Psoas muscle (tissue), 8 donors: ENCODE data around the gene GSTA1. TPM values are rescaled to one million over a fixed set of nuclear protein-coding genes. Genes with fewer than 3 reads are reported as not detected.
"Not testable (repeated sequence)": the region's sequence is repeated elsewhere in the genome, so short reads cannot be mapped to it uniquely, and the experiment has no call there.

Experiments
- ATAC-seq, 4 donors: fragments of 200-7000 bp; cut with Tn5 transposase; one replicate each; pipeline ENCODE4 v1.9.1; 2020; ENCODE audit warnings: moderate library complexity in 3 of 4, mild to moderate bottlenecking in 2 of 4
- DNase-seq, 2 donors: peaks; one replicate each; pipeline ENCODE4 v3.0.0-alpha.2; 2020
- H3K27ac ChIP-seq: fragments of 200-600 bp; one replicate; pipeline ENCODE4 v1.8.0; 2022
- H3K27me3 ChIP-seq, 3 donors: fragments of 200-600 bp in 1 of 3; one replicate each; pipeline versions ENCODE4 v1.6.1 to v1.8.0; 2013 to 2022; ENCODE audit warnings: low read length in 2 of 3, mild to moderate bottlenecking in 2 of 3, moderate library complexity in 1 of 3; ENCODE audit not compliant: insufficient read depth in 3 of 3
- H3K36me3 ChIP-seq, 2 donors: fragments of 200-600 bp in 1 of 2; one replicate each; pipeline versions ENCODE4 v1.6.1 to v1.8.0; 2013 to 2022; ENCODE audit warnings: low read depth in 1 of 2, mild to moderate bottlenecking in 1 of 2, moderate library complexity in 1 of 2; ENCODE audit not compliant: insufficient read depth in 1 of 2
- H3K4me1 ChIP-seq: fragments of 200-600 bp; one replicate; pipeline ENCODE4 v1.8.0; 2022
- H3K4me3 ChIP-seq: fragments of 200-600 bp; one replicate; pipeline ENCODE4 v1.8.0; 2022; ENCODE audit warnings: mild to moderate bottlenecking
- H3K9me3 ChIP-seq: fragments of 200-600 bp; one replicate; pipeline ENCODE4 v1.8.0; 2022
- CTCF ChIP-seq: fragments of 200-600 bp; IDR thresholded peaks from one replicate; pipeline ENCODE4 v1.8.0; 2022; ENCODE audit warnings: antibody characterized with exemption
- WGBS, 3 donors: extraction: QIAGEN DNeasy Blood & Tissue Kit; methylation state at CpG; one replicate each; pipeline versions ENCODE4 v1.1.6 to v1.1.7; 2013; 5-methylcytosine and 5-hydroxymethylcytosine counted together
- intact Hi-C, 2 donors: fragments of 100-400 bp; cut with DNase I; formaldehyde crosslinking; loops; one replicate each; pipeline versions ENCODE4 v1.11.0 to v1.14.2; 2022
- polyA plus RNA-seq, 3 donors: library from polyadenylated mRNA; stranded (reverse); fragments of 200-250 nt; gene quantifications; one replicate each; pipeline ENCODE4 v1.2.3, GENCODE V29; 2013
- total RNA-seq, 4 donors: library from RNA; stranded (reverse); fragmentation: NEBNext Ultra II Directional in 2 of 4; extraction: Animal tissue kit (Norgen Biotek cat#: 25700) in 2 of 4; gene quantifications; one replicate each; pipeline versions ENCODE4 v1.2.1 to v1.2.4, GENCODE V29; 2021 to 2023
- donor health status: healthy with polysubstance abuse.
- donor health status: DM: no; HTN: no; CAD: no; lungs with moderate emphysema.
- donor health status: Bipolar disorder and iron deficiency.
- donor health status: healthy.
- donor health status: DM: yes; HTN: yes; CAD: no.
- donor health status: DM: no; HTN: no; CAD: no.
- donor health status: DM: no; HTN: no; CAD: no.
- donor health status: DM: yes; HTN: yes; CAD: no.

The GSTA1 gene
- total and polyA plus RNA-seq, 7 donors = 0.10 to 1.6 (median 0.37) TPM; not detected in 3

- no peak for ATAC-seq
- Histone ChIP-seq H3K4me3 (no peak overlapping the region), H3K27ac (no peak overlapping the region), H3K36me3 (no peaks in the 10 kb centered on the region), H3K27me3 (no peaks in the 10 kb centered on the region), H3K9me3 (no peaks in the 10 kb centered on the region), H3K4me1 (no peaks in the 10 kb centered on the region)
- TF ChIP-seq CTCF = no peak
- no peak for DNase-seq
- intact Hi-C loops = no loop called here
- 50 to 54% (median 51%) methylated on average over 3 of the region's 3 CpGs for WGBS, 3 donors
These were observed 15.7 kb downstream of the GSTA1 start for GRCh38 chr6:52787917-52788316.

GRCh38 chr6:52786249-52786956 is 17.2 kb downstream of the GSTA1 start:
- Histone ChIP-seq H3K4me1 (no peaks in the 10 kb centered on the region), H3K36me3 (no peaks in the 10 kb centered on the region), H3K9me3 (no peaks in the 10 kb centered on the region), H3K27ac (no peak overlapping the region), H3K27me3 (no peaks in the 10 kb centered on the region), H3K4me3 (no peak overlapping the region)
- WGBS, 3 donors = 86 to 87% (median 86%) methylated on average over 18 to 24 of the region's 24 CpGs
- ATAC-seq (no peak), DNase-seq (no peak)
- no peak for TF ChIP-seq CTCF
- intact Hi-C loops = no loop called here

GRCh38 chr6:52782696-52783274 is 20.8 kb downstream of the GSTA1 start:
- H3K36me3 ChIP-seq, intact Hi-C loops, H3K27me3 ChIP-seq, H3K9me3 ChIP-seq, DNase-seq, H3K4me1 ChIP-seq, ATAC-seq, H3K4me3 ChIP-seq, H3K27ac ChIP-seq: not testable (repeated sequence)
- WGBS, 3 donors = 26 to 39% (median 31%) methylated on average over 2 to 3 of the region's 3 CpGs

DNA sequence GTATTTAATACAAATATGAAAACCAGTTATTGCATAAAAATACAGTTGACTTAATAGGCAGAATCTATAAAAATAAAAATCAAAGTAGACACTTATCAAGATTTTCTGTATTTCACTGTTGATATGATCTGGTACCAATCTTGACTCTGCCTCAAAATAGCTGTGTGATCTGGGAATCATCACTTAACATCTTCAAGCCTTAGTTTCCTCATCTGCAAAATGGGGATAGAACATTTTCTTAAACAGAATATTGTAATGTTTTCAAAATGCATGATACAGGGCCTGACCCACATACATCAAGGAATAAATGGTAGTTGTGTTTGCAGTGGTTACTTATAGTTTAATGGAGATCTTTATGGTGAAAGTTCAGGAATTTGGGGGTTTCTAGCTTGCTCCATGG is 21.4 kb downstream of the GSTA1 start:
- H3K4me1 ChIP-seq, H3K4me3 ChIP-seq, H3K27me3 ChIP-seq, DNase-seq, H3K9me3 ChIP-seq, H3K27ac ChIP-seq, H3K36me3 ChIP-seq, ATAC-seq, intact Hi-C loops: not testable (repeated sequence)

DNA sequence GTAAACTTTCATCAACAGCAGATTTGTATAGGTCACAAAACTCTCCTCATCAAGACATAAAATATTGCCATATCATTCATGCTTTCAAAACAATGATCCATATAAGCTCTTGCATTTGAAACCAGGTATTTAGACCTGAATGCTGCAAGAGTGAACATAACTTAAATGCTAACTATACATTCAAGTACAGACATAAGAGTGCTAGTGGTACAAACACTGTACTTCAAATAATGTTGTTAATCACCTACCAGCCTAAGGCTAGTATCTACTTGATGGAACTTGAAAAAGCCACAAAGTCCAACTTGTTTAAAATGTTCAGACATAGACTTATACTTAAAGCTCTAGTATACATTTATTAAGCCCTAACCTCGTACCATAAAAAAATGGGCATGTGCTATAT is 24.4 kb downstream of the GSTA1 start:
- DNase-seq (no peak), ATAC-seq (no peak)
- WGBS, 3 donors = 42 to 48% (median 47%) methylated on average over 1 of the region's 1 CpG
- intact Hi-C loops = no loop called here
- no peaks in the 10 kb centered on the region for H3K9me3 ChIP-seq
- no peak overlapping the region for H3K4me3 ChIP-seq
- peaks cover 0 to 4% (median 0%) of the 10 kb centered on the region in 3 donors for H3K27me3 ChIP-seq
- H3K27ac ChIP-seq = no peak overlapping the region
- H3K4me1 ChIP-seq = no peaks in the 10 kb centered on the region
- no peaks in the 10 kb centered on the region for H3K36me3 ChIP-seq
- TF ChIP-seq CTCF = no peak

DNA sequence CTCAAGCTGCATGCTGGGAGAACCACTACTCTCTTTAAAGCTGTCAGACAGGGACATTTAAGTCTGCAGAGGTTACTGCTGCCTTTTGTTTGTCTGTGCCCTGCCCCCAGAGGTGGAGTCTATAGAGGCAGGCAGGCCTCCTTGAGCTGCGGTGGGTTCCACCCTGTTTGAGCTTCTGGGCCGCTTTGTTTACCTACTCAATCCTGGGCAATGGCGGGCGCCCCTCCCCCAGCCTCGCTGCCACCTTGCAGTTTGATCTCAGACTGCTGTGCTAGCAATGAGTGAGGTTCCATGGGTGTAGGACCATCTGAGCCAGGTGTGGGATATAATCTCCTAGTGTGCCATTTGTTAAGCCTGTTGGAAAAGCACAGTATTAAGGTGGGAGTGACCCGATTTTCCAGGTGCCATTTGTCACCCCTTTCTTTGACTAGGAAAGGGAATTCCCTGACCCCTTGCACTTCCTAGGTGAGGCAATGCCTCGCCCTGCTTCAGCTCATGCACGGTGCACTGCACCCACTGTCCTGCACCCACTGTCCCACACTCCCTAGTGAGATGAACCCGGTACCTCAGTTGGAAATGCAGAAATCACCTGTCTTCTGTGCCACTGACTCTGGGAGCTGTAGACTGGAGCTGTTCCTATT is 26.8 kb downstream of the GSTA1 start:
- H3K27me3 ChIP-seq, H3K36me3 ChIP-seq, intact Hi-C loops, H3K4me3 ChIP-seq, H3K9me3 ChIP-seq, H3K27ac ChIP-seq, DNase-seq, ATAC-seq, H3K4me1 ChIP-seq: not testable (repeated sequence)
- WGBS, 3 donors = 87 to 90% (median 89%) methylated on average over 9 of the region's 9 CpGs

GRCh38 chr6:52769399-52769798 is 34.2 kb downstream of the GSTA1 start:
- DNase-seq, intact Hi-C loops, H3K27ac ChIP-seq, H3K4me3 ChIP-seq, H3K9me3 ChIP-seq, H3K4me1 ChIP-seq, H3K27me3 ChIP-seq, ATAC-seq, H3K36me3 ChIP-seq: not testable (repeated sequence)
- WGBS, 3 donors = 51 to 55% (median 51%) methylated on average over 4 of the region's 4 CpGs

DNA sequence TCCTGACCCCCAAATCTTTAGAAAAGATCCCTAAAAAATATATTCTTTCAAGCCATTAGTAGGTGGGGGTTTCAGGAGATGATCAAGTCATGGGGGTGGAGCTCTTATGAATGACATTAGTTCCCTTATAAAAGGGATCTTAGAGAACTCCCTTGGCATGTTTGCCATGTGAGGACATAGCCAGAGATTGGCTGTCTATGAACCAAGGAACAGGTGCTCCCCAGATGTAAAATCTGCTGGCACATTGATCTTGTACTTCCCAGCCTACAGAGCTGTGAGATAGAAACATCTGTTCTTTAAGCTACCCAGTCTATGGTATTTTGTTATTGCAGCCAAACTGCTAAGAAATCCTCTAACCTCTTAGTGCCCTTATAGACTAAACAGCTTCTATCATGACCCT is 36.0 kb downstream of the GSTA1 start:
- H3K36me3 ChIP-seq, intact Hi-C loops, H3K9me3 ChIP-seq, H3K27ac ChIP-seq, ATAC-seq, H3K4me3 ChIP-seq, DNase-seq, H3K4me1 ChIP-seq, H3K27me3 ChIP-seq: not testable (repeated sequence)
